Endothelial cell of hepatic sinusoid (primary cell): ENCODE measurements around the gene MUC5B.
"Not testable (repeated sequence)": the region's sequence is repeated elsewhere in the genome, so short reads cannot be mapped to it uniquely, and the experiment has no call there.

ENCODE experiments used
- in situ Hi-C: cut with HindIII; loops from 2 replicates; pipeline ENCODE4 v1.10.0; 2017; ENCODE audit warnings: low sequenced_read_pairs

MUC5B gene

GRCh38 chr11:1259561-1259960, 36.7 kb downstream of the MUC5B start:
- in situ Hi-C loops: no loop called here

- in situ Hi-C loops: no loop called here
Observed at GRCh38 chr11:1260023-1260501, 37.2 kb downstream of the MUC5B start.

GRCh38 chr11:1260620-1261019, 37.8 kb downstream of the MUC5B start:
- in situ Hi-C loops: no loop called here

GRCh38 chr11:1261241-1262071, 38.6 kb downstream of the MUC5B start:
- in situ Hi-C loops: no loop called here

DNA sequence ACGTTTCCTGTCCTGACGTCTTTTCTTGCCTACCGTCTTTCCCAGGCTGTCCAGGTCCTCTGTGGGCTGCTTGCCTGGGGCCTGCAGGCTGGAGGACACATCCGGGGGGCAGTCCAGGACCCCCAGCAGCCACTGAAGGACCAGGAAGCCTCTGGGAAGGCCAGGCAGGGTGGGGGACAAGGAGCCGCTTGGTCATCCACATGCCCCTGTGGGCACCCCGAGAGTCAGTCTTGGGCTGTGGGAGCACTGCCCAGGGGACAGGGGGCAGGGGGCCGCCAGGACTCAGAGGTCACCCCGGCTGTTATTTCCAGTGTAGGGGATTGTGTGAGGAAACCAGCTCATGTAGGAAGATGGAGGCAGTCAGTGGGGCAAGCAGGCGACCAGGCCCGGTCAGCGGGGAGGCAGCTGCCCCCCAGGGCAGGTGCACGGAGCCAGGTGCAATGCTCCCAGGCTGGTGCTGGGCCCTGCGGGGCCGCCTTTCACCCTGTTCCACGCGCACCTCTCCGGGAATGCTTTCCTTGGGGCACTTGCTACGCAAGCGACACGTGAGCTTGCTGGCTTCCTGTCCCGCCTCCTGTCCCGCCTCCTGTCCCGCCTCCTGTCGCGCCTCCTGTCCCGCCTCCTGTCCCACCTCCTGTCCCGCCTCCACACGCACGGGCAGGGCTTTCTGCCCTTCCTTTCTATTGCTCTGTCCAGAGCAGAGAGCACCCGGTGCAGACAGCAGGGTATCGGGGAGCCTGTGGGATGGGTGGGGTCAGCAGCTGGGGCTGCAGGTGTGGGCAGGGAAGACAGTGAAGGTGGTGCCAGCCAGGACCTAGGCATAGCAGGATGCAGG, 39.5 kb downstream of the MUC5B start:
- in situ Hi-C loops: no loop called here

DNA sequence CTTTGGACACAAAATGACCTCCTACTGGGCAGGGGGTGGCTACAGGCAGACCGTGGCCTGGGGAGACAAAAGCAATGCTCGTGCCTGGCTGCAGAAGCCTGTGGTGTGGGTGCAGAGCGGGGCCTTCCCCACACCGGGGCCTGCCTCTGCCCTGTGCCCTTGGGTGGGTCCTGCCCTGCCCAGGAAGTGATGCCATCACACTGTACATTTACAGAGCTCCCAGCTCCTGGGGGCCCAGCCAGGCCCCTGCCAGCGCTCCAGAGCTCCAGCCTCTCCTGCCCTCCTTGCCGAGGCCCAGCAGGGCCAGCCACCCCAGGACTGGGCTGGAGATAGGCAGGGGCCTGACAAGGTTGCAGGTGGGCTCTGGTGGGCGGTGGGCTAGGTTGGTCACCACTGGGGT, 40.1 kb downstream of the MUC5B start:
- in situ Hi-C loops: no loop called here

GRCh38 chr11:1264444-1264843, 41.6 kb downstream of the MUC5B start:
- in situ Hi-C loops: not testable (repeated sequence)

DNA sequence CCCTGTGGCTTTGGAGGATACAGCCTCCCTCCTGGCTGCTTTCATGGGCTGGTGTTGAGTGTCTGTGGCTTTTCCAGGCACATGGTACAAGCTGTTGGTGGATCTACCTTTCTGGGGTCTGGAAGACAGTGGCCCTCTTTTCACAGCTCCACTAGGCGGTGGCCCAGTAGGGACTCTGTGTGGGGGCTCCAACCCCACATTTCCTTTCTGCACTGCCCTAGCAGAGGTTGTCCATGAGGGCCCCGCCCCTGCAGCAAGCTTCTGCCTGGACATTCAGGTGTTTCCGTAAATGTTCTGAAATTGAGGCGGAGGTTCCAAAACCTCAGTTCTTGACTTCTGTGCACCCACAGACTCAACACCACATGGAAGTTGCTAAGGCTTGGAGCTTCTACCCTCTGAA, 42.6 kb downstream of the MUC5B start:
- in situ Hi-C loops: not testable (repeated sequence)

DNA sequence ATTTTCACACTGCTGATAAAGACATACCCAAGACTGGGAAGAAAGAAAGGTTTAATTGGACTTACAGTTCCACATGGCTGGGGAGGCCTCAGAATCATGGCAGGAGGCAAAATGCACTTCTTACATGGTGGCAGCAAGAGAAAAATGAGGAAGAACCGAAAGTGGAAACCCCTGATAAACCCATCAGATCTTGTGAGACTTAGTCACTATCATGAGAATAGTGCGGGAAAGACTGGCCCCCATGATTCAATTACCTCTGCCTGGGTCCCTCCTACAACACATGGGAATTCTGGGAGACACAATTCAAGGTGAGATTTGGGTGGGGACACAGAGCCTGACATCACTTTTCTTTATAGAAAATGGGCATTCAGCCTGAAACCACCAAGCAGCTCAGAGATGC, 44.1 kb downstream of the MUC5B start:
- in situ Hi-C loops: not testable (repeated sequence)

- in situ Hi-C loops: no loop called here
Observed at GRCh38 chr11:1267441-1268100, 44.7 kb downstream of the MUC5B start.

GRCh38 chr11:1269957-1270356, 47.1 kb downstream of the MUC5B start:
- in situ Hi-C loops: no loop called here

GRCh38 chr11:1270476-1270875, 47.6 kb downstream of the MUC5B start:
- in situ Hi-C loops: no loop called here

DNA sequence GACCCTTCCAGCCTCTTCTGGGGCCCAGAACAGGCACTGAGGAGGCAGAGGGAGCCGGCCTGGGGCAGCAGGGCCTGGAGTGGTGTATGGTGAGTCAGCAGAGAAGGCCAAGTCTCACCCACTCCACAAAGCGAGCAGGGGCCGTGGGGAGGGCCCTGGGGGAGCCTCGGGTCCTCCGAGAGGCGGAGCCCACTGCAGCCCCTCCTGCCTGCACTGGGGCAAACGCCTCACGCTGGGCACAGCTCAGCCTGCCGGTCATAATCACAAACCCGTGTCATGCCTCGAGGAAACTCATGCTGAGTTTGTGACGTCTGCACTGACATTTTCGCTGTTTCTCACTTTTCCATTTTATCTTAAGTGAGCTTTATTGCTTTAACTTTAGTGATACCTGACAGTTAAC, 48.1 kb downstream of the MUC5B start:
- in situ Hi-C loops: no loop called here

- in situ Hi-C loops: no loop called here
Observed at GRCh38 chr11:1271406-1271805, 48.5 kb downstream of the MUC5B start.

DNA sequence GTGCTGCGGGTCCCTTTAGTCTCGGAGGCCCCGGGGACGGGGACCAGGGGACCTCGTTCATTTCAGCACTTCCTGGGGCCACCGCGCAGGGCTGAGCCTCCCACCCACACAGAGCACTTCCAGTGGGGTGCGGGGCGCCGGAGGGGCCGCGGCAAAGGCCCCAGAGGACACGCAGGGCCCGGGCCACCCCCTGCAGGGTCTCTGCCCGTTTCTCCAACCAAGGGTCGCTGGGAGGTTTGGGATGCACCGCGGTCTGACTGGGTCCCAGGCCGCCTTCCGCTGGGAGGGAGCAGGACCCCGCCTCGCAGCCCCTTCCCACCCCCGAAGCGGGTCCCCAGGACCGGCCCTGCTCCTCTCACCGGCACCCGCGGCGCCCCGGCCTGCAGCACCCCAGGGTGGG, 49.1 kb downstream of the MUC5B start:
- in situ Hi-C loops: no loop called here

- in situ Hi-C loops: no loop called here
Observed at GRCh38 chr11:1272531-1272930, 49.7 kb downstream of the MUC5B start.

DNA sequence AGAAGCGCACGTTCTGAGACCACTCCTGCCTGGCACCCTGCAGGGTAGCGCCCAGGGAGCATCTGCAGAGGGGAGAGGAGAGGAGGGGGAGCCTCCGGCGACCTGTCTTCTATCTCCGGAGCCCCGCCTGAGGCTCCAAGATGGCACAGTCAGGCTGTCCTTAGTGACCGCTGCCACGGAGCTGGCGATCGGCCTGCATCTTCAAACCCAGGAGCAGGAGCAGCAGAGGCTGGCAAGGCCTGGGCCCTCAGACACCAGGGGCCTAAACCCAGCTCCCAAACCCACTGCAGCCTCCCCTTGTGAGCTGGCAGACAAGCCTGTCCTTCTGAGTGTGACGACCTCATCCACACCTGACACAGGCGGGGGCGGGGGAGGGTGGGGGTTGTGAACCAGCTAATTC, 51.6 kb downstream of the MUC5B start:
- in situ Hi-C loops: no loop called here

- in situ Hi-C loops: no loop called here
Observed at GRCh38 chr11:1275021-1275420, 52.2 kb downstream of the MUC5B start.

DNA sequence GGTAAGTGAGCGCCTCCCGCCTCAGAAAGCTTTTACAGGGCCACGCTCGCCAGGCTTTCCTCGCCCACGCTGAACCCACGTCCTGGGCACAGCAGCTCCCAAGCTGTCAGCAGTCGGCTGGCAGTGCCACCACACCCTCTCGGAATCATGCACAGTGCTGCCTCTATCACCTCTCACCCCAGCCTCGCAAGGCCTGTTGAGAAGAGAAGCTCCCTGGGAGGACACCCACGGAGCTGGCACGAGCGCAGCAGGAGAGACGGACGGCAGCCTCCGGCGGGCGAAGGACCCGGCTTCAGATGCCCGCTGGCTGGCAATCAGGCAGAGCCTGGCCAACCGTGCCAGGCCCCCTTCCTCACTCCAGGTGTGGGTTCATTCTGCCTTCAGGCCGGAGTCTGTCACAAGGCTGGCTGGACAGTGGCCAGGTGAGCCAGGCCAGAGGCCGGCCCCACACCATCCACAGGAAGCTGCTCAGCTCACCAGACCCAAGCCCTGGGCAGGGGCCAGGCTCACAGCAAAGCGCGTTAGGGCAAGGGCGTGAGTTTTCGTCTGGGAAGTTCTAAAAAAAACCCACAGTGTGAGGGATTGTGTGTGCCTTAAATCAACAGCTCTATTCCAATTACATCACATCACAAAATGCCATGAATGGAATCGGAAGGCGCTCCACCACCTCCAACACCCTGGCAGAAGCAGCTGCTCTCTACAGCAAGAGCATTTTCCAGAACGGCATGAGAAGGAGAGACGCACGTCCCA, 53.4 kb downstream of the MUC5B start:
- in situ Hi-C loops: no loop called here

- in situ Hi-C loops: no loop called here
Observed at GRCh38 chr11:1276866-1277615, 54.2 kb downstream of the MUC5B start.
